Prostate gland (tissue), 2 donors: Measurements from ENCODE around the gene MTCH1. TPM values are rescaled to one million over a fixed set of nuclear protein-coding genes. Genes with fewer than 3 reads are reported as not detected.

ENCODE experiments used
- DNase-seq: peaks from one replicate; pipeline ENCODE4 v3.0.0-alpha.2; 2019; ENCODE audit warnings: low spot score
- H3K27ac ChIP-seq, 2 donors: fragments of 200-600 bp; sonication (generic); 2 replicates each; pipeline ENCODE4 v1.5.1; 2017 to 2019
- H3K27me3 ChIP-seq: fragments of 200-600 bp; sonication (generic); replicated peaks from 2 replicates; pipeline ENCODE4 v1.5.1; 2019; ENCODE audit not compliant: insufficient read depth
- H3K36me3 ChIP-seq, 2 donors: fragments of 200-600 bp; sonication (generic); 1 replicate in 1 of 2; 2 replicates in 1 of 2; pipeline versions ENCODE4 v1.5.1 to v1.8.1; 2017 to 2019
- H3K4me1 ChIP-seq: fragments of 200-600 bp; sonication (generic); replicated peaks from 2 replicates; pipeline ENCODE4 v1.5.1; 2019
- H3K4me3 ChIP-seq, 2 donors: fragments of 200-600 bp; sonication (generic); 2 replicates each; pipeline ENCODE4 v1.5.1; 2017 to 2019
- H3K9me3 ChIP-seq: fragments of 200-600 bp; sonication (generic); 2 replicates; pipeline ENCODE4 v1.5.1; 2017
- POLR2A ChIP-seq: fragments of 450-650 bp; IDR thresholded peaks from one replicate; pipeline ENCODE4 v1.6.1; 2016; ENCODE audit warnings: antibody characterized with exemption, mild to moderate bottlenecking
- POLR2AphosphoS5 ChIP-seq: sonication (generic); formaldehyde crosslinking; IDR thresholded peaks from one replicate; pipeline ENCODE4 v1.6.1; 2017; ENCODE audit warnings: antibody characterized with exemption
- WGBS: methylation state at CpG from one replicate; pipeline ENCODE4 v1.1.5; 2018; 5-methylcytosine and 5-hydroxymethylcytosine counted together
- intact Hi-C: fragments of 100-400 bp; cut with DNase I; formaldehyde crosslinking; loops from one replicate; pipeline ENCODE4 v1.14.2; 2022
- total RNA-seq, 2 donors: library from RNA; depleted of rRNA; stranded (reverse); fragments of >200 nt; gene quantifications; one replicate each; pipeline ENCODE4 v1.1.0, GENCODE V29; 2016
- TF ChIP-seq, protein P1 (sequence below), 4 experiments: fragments of 200-600 bp in 2 of 4; fragments of 450-650 bp in 2 of 4; sonication (generic) in 2 of 4; IDR thresholded peaks; 1 replicate in 3 of 4; 2 replicates in 1 of 4; pipeline ENCODE4 v1.5.1; 2016 to 2019; ENCODE audit warnings: antibody characterized with exemption in 4 of 4, mild to moderate bottlenecking in 2 of 4, moderate library complexity in 2 of 4

The MTCH1 gene
- total RNA-seq, 2 donors from 2014 or later: 269 to 367 TPM

- H3K9me3 ChIP-seq: no peaks in the 10 kb centered on the region
- no peak for DNase-seq
- H3K4me1 ChIP-seq: no peaks in the 10 kb centered on the region
- intact Hi-C loops: no loop called here
- TF ChIP-seq POLR2A (no peak), POLR2AphosphoS5 (no peak)
- TF ChIP-seq, protein P1, sequence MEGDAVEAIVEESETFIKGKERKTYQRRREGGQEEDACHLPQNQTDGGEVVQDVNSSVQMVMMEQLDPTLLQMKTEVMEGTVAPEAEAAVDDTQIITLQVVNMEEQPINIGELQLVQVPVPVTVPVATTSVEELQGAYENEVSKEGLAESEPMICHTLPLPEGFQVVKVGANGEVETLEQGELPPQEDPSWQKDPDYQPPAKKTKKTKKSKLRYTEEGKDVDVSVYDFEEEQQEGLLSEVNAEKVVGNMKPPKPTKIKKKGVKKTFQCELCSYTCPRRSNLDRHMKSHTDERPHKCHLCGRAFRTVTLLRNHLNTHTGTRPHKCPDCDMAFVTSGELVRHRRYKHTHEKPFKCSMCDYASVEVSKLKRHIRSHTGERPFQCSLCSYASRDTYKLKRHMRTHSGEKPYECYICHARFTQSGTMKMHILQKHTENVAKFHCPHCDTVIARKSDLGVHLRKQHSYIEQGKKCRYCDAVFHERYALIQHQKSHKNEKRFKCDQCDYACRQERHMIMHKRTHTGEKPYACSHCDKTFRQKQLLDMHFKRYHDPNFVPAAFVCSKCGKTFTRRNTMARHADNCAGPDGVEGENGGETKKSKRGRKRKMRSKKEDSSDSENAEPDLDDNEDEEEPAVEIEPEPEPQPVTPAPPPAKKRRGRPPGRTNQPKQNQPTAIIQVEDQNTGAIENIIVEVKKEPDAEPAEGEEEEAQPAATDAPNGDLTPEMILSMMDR (IDR thresholded peaks at IDR 0.05): no peak
- WGBS: 92% methylated on average over 2 of the region's 2 CpGs
- H3K27ac ChIP-seq: no peak overlapping the region
- no peaks in the 10 kb centered on the region for H3K36me3 ChIP-seq
- no peaks in the 10 kb centered on the region for H3K27me3 ChIP-seq
- no peak overlapping the region for H3K4me3 ChIP-seq
These were observed 52.9 kb downstream of the MTCH1 start for GRCh38 chr6:36933102-36933501.

DNA sequence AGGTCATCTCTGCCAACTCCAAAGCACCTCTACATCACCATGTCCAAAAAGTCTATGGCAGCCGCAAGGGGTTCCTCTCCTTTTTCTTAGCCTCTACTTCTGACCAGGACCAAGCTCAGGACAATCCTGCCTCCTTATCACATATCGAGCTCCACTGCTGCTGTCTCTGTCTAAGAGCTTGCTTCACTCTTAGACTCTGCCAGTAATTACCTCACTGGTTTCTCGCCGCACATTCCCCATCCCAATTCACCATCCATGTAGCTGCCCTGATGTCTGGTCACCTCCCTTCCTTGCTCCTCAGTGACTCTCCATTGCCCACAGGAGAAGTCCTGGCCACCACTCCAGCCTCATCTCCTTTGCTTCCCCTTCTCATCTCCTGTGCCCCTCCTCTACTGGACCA is 55.5 kb downstream of the MTCH1 start:
- Histone ChIP-seq H3K9me3 (no peaks in the 10 kb centered on the region), H3K4me1 (no peaks in the 10 kb centered on the region), H3K27me3 (no peaks in the 10 kb centered on the region), H3K36me3 (no peaks in the 10 kb centered on the region), H3K4me3 (no peak overlapping the region), H3K27ac (no peak overlapping the region)
- intact Hi-C loops: no loop called here
- no peak for TF ChIP-seq POLR2AphosphoS5
- TF ChIP-seq, protein P1 (IDR thresholded peaks at IDR 0.05): no peak
- no peak for TF ChIP-seq POLR2A
- no peak for DNase-seq
- 97% methylated on average over 4 of the region's 4 CpGs for WGBS

DNA sequence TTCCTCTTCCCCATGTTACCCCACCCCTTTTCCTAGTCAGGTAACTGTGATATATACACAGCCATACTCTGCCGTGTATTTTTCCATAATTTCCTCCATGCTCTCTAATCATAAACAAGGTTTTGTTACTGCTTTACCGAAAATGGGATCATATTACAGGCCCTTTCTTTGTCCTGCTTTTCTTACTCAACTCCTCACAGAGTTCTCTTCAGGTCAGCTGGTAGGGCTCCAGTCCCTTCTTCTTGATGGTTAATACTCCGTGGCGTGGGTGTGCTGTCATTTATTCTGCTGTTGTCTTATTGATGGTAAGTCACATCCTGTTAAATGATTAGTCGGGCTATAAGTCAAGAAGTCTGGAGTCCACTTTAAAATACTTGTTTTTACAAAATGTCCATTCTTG is 56.4 kb downstream of the MTCH1 start:
- no peaks in the 10 kb centered on the region for H3K4me1 ChIP-seq
- H3K9me3 ChIP-seq: no peaks in the 10 kb centered on the region
- no peak overlapping the region for H3K4me3 ChIP-seq
- H3K27me3 ChIP-seq: no peaks in the 10 kb centered on the region
- intact Hi-C loops: no loop called here
- no peak overlapping the region for H3K27ac ChIP-seq
- DNase-seq: no peak
- TF ChIP-seq, protein P1 (IDR thresholded peaks at IDR 0.05): no peak
- peak; percentile 24 for TF ChIP-seq POLR2AphosphoS5
- H3K36me3 ChIP-seq: no peaks in the 10 kb centered on the region
- 17% methylated on average over 5 of the region's 5 CpGs for WGBS

GRCh38 chr6:36929152-36929551 is 56.8 kb downstream of the MTCH1 start:
- no peak overlapping the region for H3K27ac ChIP-seq
- H3K36me3 ChIP-seq: no peaks in the 10 kb centered on the region
- no peak for TF ChIP-seq POLR2AphosphoS5
- no peak for TF ChIP-seq POLR2A
- TF ChIP-seq, protein P1 (IDR thresholded peaks at IDR 0.05): no peak
- H3K9me3 ChIP-seq: no peaks in the 10 kb centered on the region
- H3K27me3 ChIP-seq: no peaks in the 10 kb centered on the region
- intact Hi-C loops: no loop called here
- DNase-seq: no peak
- H3K4me3 ChIP-seq: no peak overlapping the region
- 76% methylated on average over 10 of the region's 10 CpGs for WGBS
- no peaks in the 10 kb centered on the region for H3K4me1 ChIP-seq

DNA sequence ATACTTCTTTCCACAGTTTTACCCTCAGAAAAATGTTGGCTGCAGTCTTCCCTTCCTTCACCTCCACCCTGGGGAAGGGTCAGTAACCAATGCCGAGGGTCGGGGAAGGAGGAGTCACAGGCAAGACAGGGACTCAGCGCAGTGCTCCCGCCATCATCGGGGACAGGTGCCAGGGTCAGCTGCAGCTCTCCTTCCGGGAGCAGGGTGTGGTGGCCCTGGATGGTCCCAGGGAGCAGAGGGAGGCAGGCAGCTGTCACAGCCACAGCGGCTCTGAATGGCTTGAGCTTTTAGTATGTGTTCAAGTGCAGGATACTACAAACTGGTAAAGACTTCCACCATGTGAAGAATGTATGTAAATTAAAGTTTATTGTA is 57.5 kb downstream of the MTCH1 start:
- TF ChIP-seq, protein P1 (IDR thresholded peaks at IDR 0.05): no peak
- TF ChIP-seq POLR2AphosphoS5 (no peak), POLR2A (no peak)
- no peaks in the 10 kb centered on the region for H3K36me3 ChIP-seq
- DNase-seq: no peak
- H3K4me3 ChIP-seq: no peak overlapping the region
- intact Hi-C loops: no loop called here
- no peaks in the 10 kb centered on the region for H3K27me3 ChIP-seq
- H3K4me1 ChIP-seq: no peaks in the 10 kb centered on the region
- no peaks in the 10 kb centered on the region for H3K9me3 ChIP-seq
- 81% methylated on average over 7 of the region's 7 CpGs for WGBS
- H3K27ac ChIP-seq: no peak overlapping the region
